Liver (tissue), 9 donors: ENCODE data around the gene LCMT1. TPM values are rescaled to one million over a fixed set of nuclear protein-coding genes. Genes with fewer than 3 reads are reported as not detected.

Experiments
- DNase-seq: peaks from one replicate; pipeline ENCODE4 v3.0.0-alpha.2; 2017; ENCODE audit warnings: low spot score
- H3K27ac ChIP-seq, 2 donors: one replicate each; pipeline ENCODE4 v1.7.0; 2013; ENCODE audit warnings: inconsistent platforms in 2 of 2, low read length in 2 of 2, control low read depth in 1 of 2, low read depth in 1 of 2, mild to moderate bottlenecking in 1 of 2
- H3K27me3 ChIP-seq, 4 donors: one replicate each; pipeline versions ENCODE4 v1.6.1 to v1.7.0; 2013; ENCODE audit warnings: low read length in 3 of 4, inconsistent platforms in 1 of 4, mild to moderate bottlenecking in 1 of 4, moderate library complexity in 1 of 4; ENCODE audit not compliant: control insufficient read depth in 4 of 4, insufficient read depth in 4 of 4
- H3K36me3 ChIP-seq, 4 donors: one replicate each; pipeline versions ENCODE4 v1.6.1 to v1.7.0; 2013; ENCODE audit warnings: low read length in 3 of 4, mild to moderate bottlenecking in 3 of 4, low read depth in 1 of 4, moderate library complexity in 1 of 4; ENCODE audit not compliant: control insufficient read depth in 4 of 4, insufficient read depth in 3 of 4
- H3K4me1 ChIP-seq, 4 donors: one replicate each; pipeline versions ENCODE4 v1.6.1 to v1.7.0; 2013; ENCODE audit warnings: low read length in 3 of 4, mild to moderate bottlenecking in 3 of 4, moderate library complexity in 1 of 4; ENCODE audit not compliant: control insufficient read depth in 4 of 4, insufficient read depth in 4 of 4
- H3K4me3 ChIP-seq, 3 donors: one replicate each; pipeline versions ENCODE4 v1.6.1 to v1.7.0; 2013; ENCODE audit warnings: low read length in 3 of 3, control low read depth in 1 of 3, low read depth in 1 of 3, mild to moderate bottlenecking in 1 of 3
- H3K9ac ChIP-seq, 2 donors: one replicate each; pipeline ENCODE4 v1.7.0; 2013; ENCODE audit warnings: low read length in 2 of 2, mild to moderate bottlenecking in 2 of 2, moderate library complexity in 2 of 2, control low read depth in 1 of 2, low read depth in 1 of 2
- H3K9me3 ChIP-seq, 4 donors: one replicate each; pipeline versions ENCODE4 v1.6.1 to v1.7.0; 2013; ENCODE audit warnings: low read length in 3 of 4; ENCODE audit not compliant: control insufficient read depth in 4 of 4
- EGR1 ChIP-seq, 2 donors: IDR thresholded peaks; 2 replicates each; pipeline ENCODE4 v1.6.1; 2016 to 2018; ENCODE audit warnings: antibody characterized with exemption in 2 of 2, low read depth in 2 of 2
- FOXA1 ChIP-seq: IDR thresholded peaks from 2 replicates; pipeline ENCODE4 v1.6.1; 2016; ENCODE audit warnings: antibody characterized with exemption
- FOXA2 ChIP-seq: IDR thresholded peaks from 2 replicates; pipeline ENCODE4 v1.6.1; 2016; ENCODE audit warnings: antibody characterized with exemption
- HNF4A ChIP-seq, 2 donors: conservative IDR thresholded peaks; 2 replicates each; pipeline ENCODE4 v1.6.1; 2016; ENCODE audit warnings: antibody characterized with exemption in 2 of 2, mild to moderate bottlenecking in 2 of 2
- HNF4G ChIP-seq: IDR thresholded peaks from 2 replicates; pipeline ENCODE4 v1.6.1; 2016; ENCODE audit warnings: antibody characterized with exemption
- JUND ChIP-seq, 2 donors: IDR thresholded peaks; 2 replicates each; pipeline ENCODE4 v1.6.1; 2016; ENCODE audit warnings: antibody characterized with exemption in 2 of 2
- NR2F2 ChIP-seq: IDR thresholded peaks from 2 replicates; pipeline ENCODE4 v1.6.1; 2016; ENCODE audit warnings: antibody characterized with exemption
- RAD21 ChIP-seq, 2 donors: IDR thresholded peaks; 2 replicates each; pipeline ENCODE4 v1.6.1; 2016; ENCODE audit warnings: antibody characterized with exemption in 2 of 2, mild to moderate bottlenecking in 2 of 2
- RXRA ChIP-seq, 2 donors: IDR thresholded peaks; 2 replicates each; pipeline ENCODE4 v1.6.1; 2017 to 2018; ENCODE audit warnings: antibody characterized with exemption in 2 of 2, mild to moderate bottlenecking in 1 of 2
- SP1 ChIP-seq: IDR thresholded peaks from 2 replicates; pipeline ENCODE4 v1.6.1; 2018; ENCODE audit warnings: antibody characterized with exemption, mild to moderate bottlenecking
- YY1 ChIP-seq: IDR thresholded peaks from 2 replicates; pipeline ENCODE4 v1.6.1; 2016; ENCODE audit warnings: antibody characterized with exemption, mild to moderate bottlenecking
- WGBS: extraction: QIAGEN DNeasy Blood & Tissue Kit; methylation state at CpG from one replicate; pipeline ENCODE4 v1.1.7; 2013; 5-methylcytosine and 5-hydroxymethylcytosine counted together
- polyA plus RNA-seq, 2 donors: library from polyadenylated mRNA; stranded (reverse) in 1 of 2; unstranded in 1 of 2; fragments of 200-250 nt in 1 of 2; fragments of >200 nt in 1 of 2; fragmentation: Nextera tagmentation in 1 of 2; extraction: Ambion mirVana in 1 of 2; gene quantifications; one replicate each; pipeline versions ENCODE4 v1.2.1 to v1.2.3, GENCODE V29; 2013 to 2015
- total RNA-seq, 2 donors: library from RNA; depleted of rRNA; stranded (reverse); fragments of >200 nt; gene quantifications; one replicate each; pipeline ENCODE4 v1.2.3, GENCODE V29; 2014
- TF ChIP-seq, protein P1 (sequence below): fragments of 150-350 bp; IDR thresholded peaks from 2 replicates; pipeline ENCODE4 v1.5.1; 2017; ENCODE audit warnings: improper control_type of control experiment, low read depth, low read length; ENCODE audit not compliant: missing input control
- TF ChIP-seq, protein P2 (sequence below): IDR thresholded peaks from 2 replicates; pipeline ENCODE4 v1.6.1; 2016; ENCODE audit warnings: antibody characterized with exemption
- TF ChIP-seq, protein P3 (sequence below): IDR thresholded peaks from 2 replicates; pipeline ENCODE4 v1.6.1; 2016; ENCODE audit warnings: antibody characterized with exemption
- TF ChIP-seq, protein P4 (sequence below): IDR thresholded peaks from 2 replicates; pipeline ENCODE4 v1.6.1; 2016; ENCODE audit warnings: antibody characterized with exemption, mild to moderate bottlenecking
- donor health status: healthy.
- donor health status: healthy.
- donor health status: healthy.
- donor health status: healthy.
- donor health status: healthy.

Gene LCMT1
- total and polyA plus RNA-seq, 4 donors, result 4.8 to 8.2 (median 6.6) TPM

DNA sequence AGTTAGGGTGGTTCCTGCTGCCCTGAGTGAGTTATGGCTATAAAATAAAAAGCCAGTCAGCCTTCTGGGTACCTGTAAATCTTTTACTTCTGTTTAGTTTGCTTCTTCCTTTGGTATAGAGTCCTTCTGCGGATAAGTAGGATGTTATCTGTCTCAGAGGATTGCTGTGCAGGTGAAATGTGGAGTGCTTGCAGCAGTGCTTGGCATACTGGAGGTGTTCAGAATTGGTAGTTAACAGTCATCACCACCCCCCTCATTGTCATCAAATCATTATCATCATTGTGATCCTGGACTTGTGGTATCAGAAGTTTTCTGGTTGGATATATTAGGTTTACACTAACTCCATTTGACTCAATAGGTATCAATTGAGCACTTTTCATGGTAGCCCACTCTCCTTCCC lies 2.6 kb downstream of the LCMT1 start:
- H3K9me3 ChIP-seq, result no peaks in the 10 kb centered on the region
- DNase-seq, result no peak
- H3K27me3 ChIP-seq, result no peaks in the 10 kb centered on the region
- no peak overlapping the region for H3K9ac ChIP-seq
- H3K4me3 ChIP-seq, result no peak overlapping the region
- no peak overlapping the region for H3K27ac ChIP-seq
- WGBS, result 93% methylated on average over 1 of the region's 1 CpG
- TF ChIP-seq EGR1 (IDR thresholded peaks at IDR 0.05; ENCODE audit: low read depth in 2 of 2), result no peak
- no peak for TF ChIP-seq SP1
- no peak for TF ChIP-seq HNF4G
- TF ChIP-seq, protein P1, sequence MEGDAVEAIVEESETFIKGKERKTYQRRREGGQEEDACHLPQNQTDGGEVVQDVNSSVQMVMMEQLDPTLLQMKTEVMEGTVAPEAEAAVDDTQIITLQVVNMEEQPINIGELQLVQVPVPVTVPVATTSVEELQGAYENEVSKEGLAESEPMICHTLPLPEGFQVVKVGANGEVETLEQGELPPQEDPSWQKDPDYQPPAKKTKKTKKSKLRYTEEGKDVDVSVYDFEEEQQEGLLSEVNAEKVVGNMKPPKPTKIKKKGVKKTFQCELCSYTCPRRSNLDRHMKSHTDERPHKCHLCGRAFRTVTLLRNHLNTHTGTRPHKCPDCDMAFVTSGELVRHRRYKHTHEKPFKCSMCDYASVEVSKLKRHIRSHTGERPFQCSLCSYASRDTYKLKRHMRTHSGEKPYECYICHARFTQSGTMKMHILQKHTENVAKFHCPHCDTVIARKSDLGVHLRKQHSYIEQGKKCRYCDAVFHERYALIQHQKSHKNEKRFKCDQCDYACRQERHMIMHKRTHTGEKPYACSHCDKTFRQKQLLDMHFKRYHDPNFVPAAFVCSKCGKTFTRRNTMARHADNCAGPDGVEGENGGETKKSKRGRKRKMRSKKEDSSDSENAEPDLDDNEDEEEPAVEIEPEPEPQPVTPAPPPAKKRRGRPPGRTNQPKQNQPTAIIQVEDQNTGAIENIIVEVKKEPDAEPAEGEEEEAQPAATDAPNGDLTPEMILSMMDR, result no peak
- TF ChIP-seq, protein P2, sequence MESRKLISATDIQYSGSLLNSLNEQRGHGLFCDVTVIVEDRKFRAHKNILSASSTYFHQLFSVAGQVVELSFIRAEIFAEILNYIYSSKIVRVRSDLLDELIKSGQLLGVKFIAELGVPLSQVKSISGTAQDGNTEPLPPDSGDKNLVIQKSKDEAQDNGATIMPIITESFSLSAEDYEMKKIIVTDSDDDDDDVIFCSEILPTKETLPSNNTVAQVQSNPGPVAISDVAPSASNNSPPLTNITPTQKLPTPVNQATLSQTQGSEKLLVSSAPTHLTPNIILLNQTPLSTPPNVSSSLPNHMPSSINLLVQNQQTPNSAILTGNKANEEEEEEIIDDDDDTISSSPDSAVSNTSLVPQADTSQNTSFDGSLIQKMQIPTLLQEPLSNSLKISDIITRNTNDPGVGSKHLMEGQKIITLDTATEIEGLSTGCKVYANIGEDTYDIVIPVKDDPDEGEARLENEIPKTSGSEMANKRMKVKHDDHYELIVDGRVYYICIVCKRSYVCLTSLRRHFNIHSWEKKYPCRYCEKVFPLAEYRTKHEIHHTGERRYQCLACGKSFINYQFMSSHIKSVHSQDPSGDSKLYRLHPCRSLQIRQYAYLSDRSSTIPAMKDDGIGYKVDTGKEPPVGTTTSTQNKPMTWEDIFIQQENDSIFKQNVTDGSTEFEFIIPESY, result no peak
- TF ChIP-seq JUND (IDR thresholded peaks at IDR 0.05), result no peak
- TF ChIP-seq NR2F2, result no peak
- no peak for TF ChIP-seq RAD21 (IDR thresholded peaks at IDR 0.05)
- peaks cover 7 to 22% (median 8%) of the 10 kb centered on the region in 4 donors for H3K4me1 ChIP-seq
- H3K36me3 ChIP-seq, result peaks cover 0 to 7% (median 1%) of the 10 kb centered on the region in 4 donors

DNA sequence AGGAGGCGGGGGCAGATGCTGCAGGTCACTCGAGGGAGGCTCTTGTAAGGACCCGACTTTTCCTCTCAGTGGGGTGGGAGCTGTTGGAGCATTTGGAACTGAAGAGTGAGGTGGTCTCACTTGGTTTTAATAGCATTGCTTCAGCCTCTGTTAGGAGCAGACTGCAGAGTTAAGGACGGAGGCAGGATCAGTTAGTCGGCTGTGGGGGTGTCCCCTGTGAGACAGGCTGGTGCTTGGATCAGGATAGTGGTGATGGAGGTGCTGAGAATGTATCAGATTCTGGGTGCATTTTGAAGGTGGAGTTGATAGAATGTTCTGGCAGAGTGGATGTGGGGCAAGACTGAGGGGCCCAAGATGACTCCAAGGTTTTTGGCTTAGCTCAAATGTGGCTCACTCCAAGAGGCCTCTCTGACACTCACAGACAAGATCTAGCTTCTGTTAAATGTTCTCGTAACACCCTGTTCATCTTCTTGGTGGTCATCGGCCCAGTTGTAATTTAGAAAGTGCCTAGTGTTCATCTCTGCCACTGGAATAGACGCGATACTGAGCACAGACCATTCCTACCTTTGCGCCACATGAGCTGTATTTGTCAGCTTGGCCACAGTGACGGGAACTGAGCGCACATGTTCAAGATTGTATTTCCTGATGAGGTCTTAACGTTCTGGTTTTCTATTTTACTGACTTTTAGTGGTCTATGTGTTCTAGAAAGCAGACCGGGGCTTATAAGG lies 7.5 kb downstream of the LCMT1 start:
- DNase-seq, result no peak
- no peaks in the 10 kb centered on the region for H3K4me1 ChIP-seq
- H3K9me3 ChIP-seq, result no peaks in the 10 kb centered on the region
- H3K27me3 ChIP-seq, result no peaks in the 10 kb centered on the region
- WGBS, result 92% methylated on average over 14 of the region's 14 CpGs
- TF ChIP-seq, protein P2, result no peak
- no peak for TF ChIP-seq JUND (IDR thresholded peaks at IDR 0.05)
- TF ChIP-seq HNF4A (conservative IDR thresholded peaks at IDR 0.05), result no peak
- no peak overlapping the region for H3K27ac ChIP-seq
- no peak overlapping the region for H3K9ac ChIP-seq
- H3K36me3 ChIP-seq, result peaks cover 0 to 7% (median 1%) of the 10 kb centered on the region in 4 donors
- H3K4me3 ChIP-seq, result no peak overlapping the region

DNA sequence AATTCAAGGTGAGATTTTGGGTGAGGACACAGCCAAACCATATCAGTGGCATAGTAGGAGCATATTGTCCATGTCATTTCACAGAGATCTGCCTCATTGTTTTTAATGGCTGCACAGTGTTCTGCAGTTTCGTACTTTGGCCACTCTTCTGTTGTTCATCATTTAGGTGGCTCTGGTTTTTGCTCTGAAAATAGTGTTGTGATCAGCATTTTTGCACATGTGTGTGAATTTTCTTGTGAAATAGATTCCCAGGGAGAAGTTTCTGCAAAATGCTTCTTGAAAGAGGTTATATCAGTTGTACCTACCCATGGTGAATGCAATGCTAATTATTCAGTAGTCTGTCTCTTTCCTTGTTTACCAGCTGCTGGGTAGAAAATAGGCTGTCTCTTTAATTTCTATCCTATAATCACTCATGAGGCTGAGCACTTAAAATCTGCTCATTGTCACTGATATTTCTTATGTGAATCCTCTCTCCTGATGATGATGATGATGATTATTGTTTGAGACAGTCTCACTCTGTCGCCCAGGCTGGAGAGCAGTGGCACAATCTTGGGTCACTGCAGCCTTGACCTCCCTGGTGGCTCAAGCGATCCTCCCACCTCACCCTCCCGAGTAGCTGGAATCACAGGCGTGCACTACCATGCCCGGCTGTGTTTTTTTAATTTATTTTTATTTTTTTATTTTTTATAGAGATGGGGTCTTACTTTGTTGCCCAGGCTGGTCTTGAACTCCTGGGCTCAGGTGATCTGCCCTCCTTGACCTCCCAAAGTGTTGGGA lies 10.5 kb downstream of the LCMT1 start:
- 84% methylated on average over 6 of the region's 6 CpGs for WGBS
- Histone ChIP-seq H3K9ac (no peak overlapping the region), H3K27me3 (no peaks in the 10 kb centered on the region), H3K36me3 (peaks cover 0 to 3% (median 1%) of the 10 kb centered on the region in 4 donors), H3K27ac (no peak overlapping the region), H3K4me1 (no peaks in the 10 kb centered on the region), H3K4me3 (no peak overlapping the region), H3K9me3 (no peaks in the 10 kb centered on the region)
- DNase-seq, result no peak
- TF ChIP-seq RXRA (IDR thresholded peaks at IDR 0.05) (no peak), HNF4G (no peak), EGR1 (IDR thresholded peaks at IDR 0.05; ENCODE audit: low read depth in 2 of 2) (no peak), FOXA2 (no peak), FOXA1 (no peak), YY1 (no peak), HNF4A (conservative IDR thresholded peaks at IDR 0.05) (no peak)
- TF ChIP-seq, protein P3, sequence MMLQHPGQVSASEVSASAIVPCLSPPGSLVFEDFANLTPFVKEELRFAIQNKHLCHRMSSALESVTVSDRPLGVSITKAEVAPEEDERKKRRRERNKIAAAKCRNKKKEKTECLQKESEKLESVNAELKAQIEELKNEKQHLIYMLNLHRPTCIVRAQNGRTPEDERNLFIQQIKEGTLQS, result no peak
- TF ChIP-seq, protein P4, sequence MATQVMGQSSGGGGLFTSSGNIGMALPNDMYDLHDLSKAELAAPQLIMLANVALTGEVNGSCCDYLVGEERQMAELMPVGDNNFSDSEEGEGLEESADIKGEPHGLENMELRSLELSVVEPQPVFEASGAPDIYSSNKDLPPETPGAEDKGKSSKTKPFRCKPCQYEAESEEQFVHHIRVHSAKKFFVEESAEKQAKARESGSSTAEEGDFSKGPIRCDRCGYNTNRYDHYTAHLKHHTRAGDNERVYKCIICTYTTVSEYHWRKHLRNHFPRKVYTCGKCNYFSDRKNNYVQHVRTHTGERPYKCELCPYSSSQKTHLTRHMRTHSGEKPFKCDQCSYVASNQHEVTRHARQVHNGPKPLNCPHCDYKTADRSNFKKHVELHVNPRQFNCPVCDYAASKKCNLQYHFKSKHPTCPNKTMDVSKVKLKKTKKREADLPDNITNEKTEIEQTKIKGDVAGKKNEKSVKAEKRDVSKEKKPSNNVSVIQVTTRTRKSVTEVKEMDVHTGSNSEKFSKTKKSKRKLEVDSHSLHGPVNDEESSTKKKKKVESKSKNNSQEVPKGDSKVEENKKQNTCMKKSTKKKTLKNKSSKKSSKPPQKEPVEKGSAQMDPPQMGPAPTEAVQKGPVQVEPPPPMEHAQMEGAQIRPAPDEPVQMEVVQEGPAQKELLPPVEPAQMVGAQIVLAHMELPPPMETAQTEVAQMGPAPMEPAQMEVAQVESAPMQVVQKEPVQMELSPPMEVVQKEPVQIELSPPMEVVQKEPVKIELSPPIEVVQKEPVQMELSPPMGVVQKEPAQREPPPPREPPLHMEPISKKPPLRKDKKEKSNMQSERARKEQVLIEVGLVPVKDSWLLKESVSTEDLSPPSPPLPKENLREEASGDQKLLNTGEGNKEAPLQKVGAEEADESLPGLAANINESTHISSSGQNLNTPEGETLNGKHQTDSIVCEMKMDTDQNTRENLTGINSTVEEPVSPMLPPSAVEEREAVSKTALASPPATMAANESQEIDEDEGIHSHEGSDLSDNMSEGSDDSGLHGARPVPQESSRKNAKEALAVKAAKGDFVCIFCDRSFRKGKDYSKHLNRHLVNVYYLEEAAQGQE, result no peak
